A549 (cell line): ENCODE measurements around the gene NR2F2. TPM values are rescaled to one million over a fixed set of nuclear protein-coding genes. Genes with fewer than 3 reads are reported as not detected.

Experiments
- ATAC-seq, 2 experiments: fragments of 200-7000 bp in 1 of 2; fragments of >200 bp in 1 of 2; cut with Nextera tagmentation in 1 of 2; cut with Tn5 transposase in 1 of 2; 3 replicates each; pipeline versions ENCODE4 v1.8.0 to v1.9.1; 2018 to 2020; ENCODE audit warnings: mild to moderate bottlenecking in 1 of 2, moderate library complexity in 1 of 2
- CTCF ChIA-PET: fragments of 300-600 bp; sonication (Branson Sonifier 250); formaldehyde crosslinking; extraction: SDS; loops from one replicate; lab custom pipeline; 2021; ENCODE audit warnings: antibody characterized with exemption, inconsistent platforms; lab: Yijun Ruan, JAX
- POLR2A ChIA-PET: fragments of 350-600 bp; formaldehyde crosslinking; extraction: SDS; loops from one replicate; lab custom pipeline; 2021; ENCODE audit warnings: antibody characterized with exemption, inconsistent platforms; lab: Yijun Ruan, JAX
- DNase-seq, 2 experiments: peaks; one replicate each; pipeline versions ENCODE4 v3.0.0 to v3.0.0-alpha.2; 2011 to 2016; ENCODE audit warnings: low read depth in 1 of 2, low spot score in 1 of 2
- FAIRE-seq: peaks from 2 replicates; lab custom pipeline; 2011; peaks lifted over from hg19 to GRCh38; lab: Jason Lieb, UNC
- H3K27ac ChIP-seq, 2 experiments: fragments of >200 bp; sonication (Bioruptor Twin); formaldehyde crosslinking; 3 replicates each; pipeline ENCODE4 v1.5.1; 2016 to 2017
- H3K4me1 ChIP-seq: fragments of >200 bp; sonication (Bioruptor Twin); formaldehyde crosslinking; 3 replicates; pipeline ENCODE4 v1.6.1; 2016
- H3K4me2 ChIP-seq: fragments of >200 bp; sonication (Bioruptor Twin); formaldehyde crosslinking; 3 replicates; pipeline ENCODE4 v1.6.1; 2016
- H3K4me3 ChIP-seq: fragments of >200 bp; sonication (Bioruptor Twin); formaldehyde crosslinking; 3 replicates; pipeline ENCODE4 v1.5.1; 2016
- H3K9me3 ChIP-seq: fragments of >200 bp; sonication (Bioruptor Twin); formaldehyde crosslinking; 3 replicates; pipeline ENCODE4 v1.6.1; 2016
- BCL3 ChIP-seq: fragments of >200 bp; sonication (Bioruptor Twin); formaldehyde crosslinking; IDR thresholded peaks from 3 replicates; pipeline ENCODE4 v1.6.1; 2016
- CBX2 ChIP-seq: fragments of 200-600 bp; sonication (generic); IDR thresholded peaks from 2 replicates; pipeline ENCODE4 v1.6.1; 2016; ENCODE audit warnings: low read depth, mild to moderate bottlenecking, borderline replicate concordance
- CBX8 ChIP-seq: fragments of 200-600 bp; sonication (generic); IDR thresholded peaks from 2 replicates; pipeline ENCODE4 v1.6.1; 2016
- CHD2 ChIP-seq: fragments of 150-350 bp; IDR thresholded peaks from 2 replicates; pipeline ENCODE4 v1.6.1; 2014; ENCODE audit warnings: low read length; ENCODE audit not compliant: partially characterized antibody
- CTCF ChIP-seq: fragments of >200 bp; sonication (Bioruptor Twin); formaldehyde crosslinking; IDR thresholded peaks from 3 replicates; pipeline ENCODE4 v1.5.1; 2016
- EP300 ChIP-seq, 2 experiments: fragments of >200 bp; sonication (Bioruptor Twin); formaldehyde crosslinking; IDR thresholded peaks; 2 replicates in 1 of 2; 3 replicates in 1 of 2; pipeline ENCODE4 v1.6.1; 2016 to 2017
- ESRRA ChIP-seq: fragments of 150-350 bp; IDR thresholded peaks from 2 replicates; pipeline ENCODE4 v1.6.1; 2014; ENCODE audit warnings: mild to moderate bottlenecking, low read length, borderline replicate concordance
- FOSL2 ChIP-seq, 2 experiments: fragments of 450-650 bp in 1 of 2; fragments of >200 bp in 1 of 2; sonication (Bioruptor Twin) in 1 of 2; formaldehyde crosslinking; IDR thresholded peaks; 2 replicates each; pipeline versions ENCODE4 v1.5.0 to v1.6.1; 2016 to 2020; ENCODE audit warnings: mild to moderate bottlenecking in 1 of 2, moderate library complexity in 1 of 2
- FOXS1 ChIP-seq: fragments of 250-450 bp; sonication (Bioruptor Pico); IDR thresholded peaks from 2 replicates; pipeline ENCODE4 v1.5.0; 2020; ENCODE audit warnings: mild to moderate bottlenecking, moderate library complexity
- HOXA7 ChIP-seq: fragments of 250-450 bp; sonication (Bioruptor Pico); IDR thresholded peaks from 2 replicates; pipeline ENCODE4 v1.5.0; 2020; ENCODE audit warnings: mild to moderate bottlenecking, moderate library complexity
- KDM1A ChIP-seq: fragments of 200-600 bp; sonication (generic); IDR thresholded peaks from 2 replicates; pipeline ENCODE4 v1.6.1; 2016; ENCODE audit warnings: low read depth, mild to moderate bottlenecking
- MAFK ChIP-seq: fragments of 450-650 bp; IDR thresholded peaks from 2 replicates; pipeline ENCODE4 v1.6.1; 2014; ENCODE audit not compliant: partially characterized antibody
- MYC ChIP-seq: IDR thresholded peaks from 2 replicates; pipeline ENCODE4 v1.6.1; 2012; ENCODE audit warnings: mild to moderate bottlenecking, inconsistent platforms, low read length, improper control_type of control experiment, borderline replicate concordance
- NFE2L2 ChIP-seq: fragments of 150-350 bp; conservative IDR thresholded peaks from 2 replicates; pipeline ENCODE4 v1.6.1; 2014; ENCODE audit warnings: low read length
- PHF8 ChIP-seq: fragments of 200-600 bp; sonication (generic); IDR thresholded peaks from 2 replicates; pipeline ENCODE4 v1.6.1; 2016; ENCODE audit warnings: low read depth, mild to moderate bottlenecking, antibody characterized with exemption, moderate library complexity, borderline replicate concordance
- RNF2 ChIP-seq: fragments of 200-600 bp; sonication (generic); IDR thresholded peaks from 2 replicates; pipeline ENCODE4 v1.6.1; 2016; ENCODE audit warnings: low read depth, mild to moderate bottlenecking, antibody characterized with exemption, moderate library complexity, borderline replicate concordance
- SMC3 ChIP-seq: fragments of >200 bp; sonication (Bioruptor Twin); formaldehyde crosslinking; IDR thresholded peaks from 3 replicates; pipeline ENCODE4 v1.6.1; 2018; ENCODE audit warnings: inconsistent platforms
- SREBF2 ChIP-seq: fragments of 450-650 bp; IDR thresholded peaks from 2 replicates; pipeline ENCODE4 v1.6.1; 2014; ENCODE audit warnings: mild to moderate bottlenecking, moderate library complexity
- TP53 ChIP-seq: fragments of 250-450 bp; sonication (Bioruptor Pico); IDR thresholded peaks from 2 replicates; pipeline ENCODE4 v1.5.0; 2021; ENCODE audit warnings: mild to moderate bottlenecking, moderate library complexity
- WGBS: methylation state at CpG from one replicate; pipeline ENCODE4 v1.1.6; 2017; ENCODE audit errors: missing lambda C conversion rate; 5-methylcytosine and 5-hydroxymethylcytosine counted together
- polyA plus RNA-seq, 4 experiments: library from polyadenylated mRNA; depleted of rRNA in 3 of 4; stranded (reverse); fragments of >200 nt; fragmentation: RNase III in 1 of 4; extraction: RNeasy Plus Mini Kit Qiagen cat#74134 plus additional on column Dnase treatment in 1 of 4; gene quantifications; 2 replicates in 3 of 4; 3 replicates in 1 of 4; pipeline ENCODE4 v1.2.3, GENCODE V29; 2011 to 2017
- TF ChIP-seq, protein P1 (sequence below): fragments of >200 bp; sonication (Bioruptor Twin); formaldehyde crosslinking; IDR thresholded peaks from 2 replicates; pipeline ENCODE4 v1.6.1; 2016
- TF ChIP-seq, protein P2 (sequence below): fragments of 200-600 bp; sonication (generic); IDR thresholded peaks from 2 replicates; pipeline ENCODE4 v1.6.1; 2016; ENCODE audit warnings: antibody characterized with exemption, mild to moderate bottlenecking, moderate library complexity
- TF ChIP-seq, protein P3 (sequence below): IDR thresholded peaks from 2 replicates; pipeline ENCODE4 v1.6.1; 2012

NR2F2 gene
- polyA plus RNA-seq, 2 of the 4 experiments (the other 2 are of a cell fraction): 11.8 to 15.7 TPM

GRCh38 chr15:96366526-96366877 lies 36.0 kb downstream of the NR2F2 start:
- no peak for DNase-seq
- peak in 1 of 2 experiments; percentile 26; a peak in 2 of 6 replicates for ATAC-seq
- Histone ChIP-seq H3K4me2 (no peak overlapping the region), H3K9me3 (no peaks in the 10 kb centered on the region), H3K4me1 (no peaks in the 10 kb centered on the region), H3K27ac (no peak overlapping the region), H3K4me3 (no peak overlapping the region)
- TF ChIP-seq MYC (no peak), SMC3 (no peak), CBX2 (no peak), TP53 (CRISPR knock-in tag) (no peak), BCL3 (no peak), FOSL2 (IDR thresholded peaks at IDR 0.05) (no peak), FOSL2 (CRISPR knock-in tag; IDR thresholded peaks at IDR 0.05) (no peak), CBX8 (no peak)
- TF ChIP-seq, protein P1, sequence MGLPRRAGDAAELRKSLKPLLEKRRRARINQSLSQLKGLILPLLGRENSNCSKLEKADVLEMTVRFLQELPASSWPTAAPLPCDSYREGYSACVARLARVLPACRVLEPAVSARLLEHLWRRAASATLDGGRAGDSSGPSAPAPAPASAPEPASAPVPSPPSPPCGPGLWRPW: no peak
- POLR2A ChIA-PET: interaction anchor here (1.2 kb wide), 1 partner anchor 36 kb away, joined by 3 read pairs; the partner anchor contains the start of gene NR2F2
- 53% methylated on average over 22 of the region's 22 CpGs for WGBS
- CTCF ChIA-PET: interaction anchor here (8.6 kb wide), 1 partner anchor 10 kb away, joined by 55 read pairs; no protein-coding TSS in a partner anchor
- no peak for FAIRE-seq

DNA sequence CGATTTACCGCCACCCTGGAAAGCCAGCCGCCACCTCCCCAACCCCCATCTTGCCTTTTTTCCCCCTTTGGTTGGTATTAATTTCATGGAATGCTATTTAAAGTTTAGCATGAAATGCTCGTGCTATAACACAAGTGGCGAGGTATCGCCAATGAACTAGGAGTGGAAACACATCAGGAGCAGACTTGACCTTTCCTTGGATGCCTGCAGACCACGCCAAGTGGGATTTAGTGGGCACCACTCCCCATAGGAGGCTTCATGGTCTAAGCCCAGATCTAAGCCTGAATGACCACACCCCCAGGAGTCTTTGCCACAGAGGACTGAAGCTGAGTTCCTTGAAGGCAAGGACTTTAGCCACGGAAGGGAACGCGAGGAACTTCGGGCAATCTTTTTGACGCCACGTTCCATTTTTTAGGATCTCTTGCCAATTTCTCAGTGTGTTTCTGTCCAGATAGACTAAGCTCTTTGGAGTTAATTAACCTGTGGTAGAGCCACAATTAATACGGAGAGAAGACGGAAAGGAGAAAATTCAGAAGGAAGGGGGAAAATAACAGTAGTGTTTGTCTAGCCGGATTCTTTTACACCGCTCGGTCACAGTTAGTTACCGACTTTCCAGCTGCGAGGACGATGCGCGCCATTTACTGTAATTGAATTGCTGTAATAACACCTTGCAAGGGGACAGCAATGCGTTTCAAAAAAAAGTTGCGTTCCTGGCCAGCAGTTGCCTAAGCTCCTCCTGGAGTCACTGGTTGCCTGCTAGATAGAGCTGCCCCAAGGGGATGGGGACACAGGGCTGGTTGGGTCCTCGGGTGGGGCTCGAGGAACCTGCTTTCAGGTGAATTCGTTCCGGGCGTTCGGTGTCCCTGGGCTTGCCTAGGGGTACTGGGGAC lies 37.1 kb downstream of the NR2F2 start:
- POLR2A ChIA-PET: no interaction called here
- no peak for DNase-seq
- TF ChIP-seq, protein P2, sequence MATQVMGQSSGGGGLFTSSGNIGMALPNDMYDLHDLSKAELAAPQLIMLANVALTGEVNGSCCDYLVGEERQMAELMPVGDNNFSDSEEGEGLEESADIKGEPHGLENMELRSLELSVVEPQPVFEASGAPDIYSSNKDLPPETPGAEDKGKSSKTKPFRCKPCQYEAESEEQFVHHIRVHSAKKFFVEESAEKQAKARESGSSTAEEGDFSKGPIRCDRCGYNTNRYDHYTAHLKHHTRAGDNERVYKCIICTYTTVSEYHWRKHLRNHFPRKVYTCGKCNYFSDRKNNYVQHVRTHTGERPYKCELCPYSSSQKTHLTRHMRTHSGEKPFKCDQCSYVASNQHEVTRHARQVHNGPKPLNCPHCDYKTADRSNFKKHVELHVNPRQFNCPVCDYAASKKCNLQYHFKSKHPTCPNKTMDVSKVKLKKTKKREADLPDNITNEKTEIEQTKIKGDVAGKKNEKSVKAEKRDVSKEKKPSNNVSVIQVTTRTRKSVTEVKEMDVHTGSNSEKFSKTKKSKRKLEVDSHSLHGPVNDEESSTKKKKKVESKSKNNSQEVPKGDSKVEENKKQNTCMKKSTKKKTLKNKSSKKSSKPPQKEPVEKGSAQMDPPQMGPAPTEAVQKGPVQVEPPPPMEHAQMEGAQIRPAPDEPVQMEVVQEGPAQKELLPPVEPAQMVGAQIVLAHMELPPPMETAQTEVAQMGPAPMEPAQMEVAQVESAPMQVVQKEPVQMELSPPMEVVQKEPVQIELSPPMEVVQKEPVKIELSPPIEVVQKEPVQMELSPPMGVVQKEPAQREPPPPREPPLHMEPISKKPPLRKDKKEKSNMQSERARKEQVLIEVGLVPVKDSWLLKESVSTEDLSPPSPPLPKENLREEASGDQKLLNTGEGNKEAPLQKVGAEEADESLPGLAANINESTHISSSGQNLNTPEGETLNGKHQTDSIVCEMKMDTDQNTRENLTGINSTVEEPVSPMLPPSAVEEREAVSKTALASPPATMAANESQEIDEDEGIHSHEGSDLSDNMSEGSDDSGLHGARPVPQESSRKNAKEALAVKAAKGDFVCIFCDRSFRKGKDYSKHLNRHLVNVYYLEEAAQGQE: no peak
- no peak for TF ChIP-seq HOXA7
- no peak for TF ChIP-seq CBX2
- no peak for TF ChIP-seq FOSL2 (IDR thresholded peaks at IDR 0.05)
- no peak for TF ChIP-seq FOSL2 (CRISPR knock-in tag; IDR thresholded peaks at IDR 0.05)
- TF ChIP-seq KDM1A: no peak
- no peak for TF ChIP-seq NFE2L2
- TF ChIP-seq ESRRA: no peak
- no peak for TF ChIP-seq CTCF
- TF ChIP-seq SREBF2: no peak
- TF ChIP-seq FOXS1 (CRISPR knock-in tag): no peak
- TF ChIP-seq CHD2: no peak
- no peak for TF ChIP-seq RNF2
- TF ChIP-seq PHF8: no peak
- TF ChIP-seq MAFK: no peak
- TF ChIP-seq, protein P3, sequence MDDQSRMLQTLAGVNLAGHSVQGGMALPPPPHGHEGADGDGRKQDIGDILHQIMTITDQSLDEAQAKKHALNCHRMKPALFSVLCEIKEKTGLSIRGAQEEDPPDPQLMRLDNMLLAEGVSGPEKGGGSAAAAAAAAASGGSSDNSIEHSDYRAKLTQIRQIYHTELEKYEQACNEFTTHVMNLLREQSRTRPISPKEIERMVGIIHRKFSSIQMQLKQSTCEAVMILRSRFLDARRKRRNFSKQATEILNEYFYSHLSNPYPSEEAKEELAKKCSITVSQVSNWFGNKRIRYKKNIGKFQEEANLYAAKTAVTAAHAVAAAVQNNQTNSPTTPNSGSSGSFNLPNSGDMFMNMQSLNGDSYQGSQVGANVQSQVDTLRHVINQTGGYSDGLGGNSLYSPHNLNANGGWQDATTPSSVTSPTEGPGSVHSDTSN: no peak
- TF ChIP-seq EP300 (IDR thresholded peaks at IDR 0.05): no peak
- TF ChIP-seq, all 56 proteins: peak for 0
- no peak overlapping the region for H3K27ac ChIP-seq
- FAIRE-seq (no peak), ATAC-seq (no peak)
- H3K4me1 ChIP-seq: no peaks in the 10 kb centered on the region
- no peaks in the 10 kb centered on the region for H3K9me3 ChIP-seq
- H3K4me2 ChIP-seq: no peak overlapping the region
- WGBS: 54% methylated on average over 31 of the region's 31 CpGs
- H3K4me3 ChIP-seq: no peak overlapping the region
- CTCF ChIA-PET: interaction anchor here (1.1 to 8.6 kb wide), 3 partner anchors 11 to 67 kb away, joined by 3 to 55 read pairs (median 4); no protein-coding TSS in a partner anchor
